C4-2B (cell line): Measurements from ENCODE around the gene MARCHF2.

ENCODE experiments used
- H3K27ac ChIP-seq: fragments of 450-650 bp; 2 replicates; pipeline ENCODE4 v1.5.1; 2017
- ZFX ChIP-seq: fragments of 450-650 bp; IDR thresholded peaks from 2 replicates; pipeline ENCODE4 v1.6.1; 2017
- TF ChIP-seq, protein P1 (sequence below): fragments of 450-650 bp; conservative IDR thresholded peaks from 2 replicates; pipeline ENCODE4 v1.5.1; 2017; ENCODE audit warnings: mild to moderate bottlenecking

MARCHF2 gene

DNA sequence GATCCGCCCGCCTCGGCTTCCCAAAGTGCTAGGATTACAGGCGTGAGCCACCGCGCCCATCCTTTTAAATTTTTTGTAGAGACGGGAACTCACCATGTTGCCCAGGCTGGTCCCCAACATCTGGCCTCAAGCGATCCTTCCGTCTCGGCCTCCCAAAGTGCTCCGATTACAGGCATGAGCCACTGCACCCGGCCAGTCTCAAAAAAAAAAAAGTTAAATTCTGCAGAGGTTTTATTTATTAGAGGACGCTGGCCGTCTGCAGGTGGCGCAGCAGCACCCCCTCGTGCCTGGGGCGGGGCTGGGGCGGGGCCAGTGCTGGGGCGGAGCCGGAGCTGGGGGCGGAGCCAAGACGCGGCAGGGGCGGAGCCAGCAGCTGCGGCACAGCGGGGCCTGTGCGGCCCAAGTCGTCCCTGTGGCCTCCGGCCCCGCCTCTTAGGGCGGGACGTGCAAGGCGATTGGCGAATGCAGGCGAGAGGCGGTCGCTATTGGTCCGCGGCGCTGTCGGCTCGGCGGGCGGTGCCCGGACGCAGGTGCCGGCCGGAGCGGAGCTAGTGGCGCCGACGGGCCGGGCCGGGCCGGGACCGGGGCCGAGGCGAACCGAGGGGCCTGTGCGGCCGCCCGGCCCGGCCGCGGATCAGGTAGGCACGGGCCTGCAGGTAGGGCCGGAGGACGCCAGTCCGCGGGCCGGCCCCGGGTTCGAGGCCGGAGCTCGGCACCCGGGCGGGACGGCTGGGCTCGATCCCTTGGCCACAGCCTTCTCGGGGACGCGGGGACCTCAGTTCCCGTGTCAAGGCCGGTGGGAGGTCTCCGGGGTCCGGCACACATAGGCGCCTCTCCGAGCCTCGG lies at the start of gene MARCHF2:
Gene MARCHF2 (plus strand): TSS at position 523 of the 846 bp plus-strand sequence. CDS start 8,536 bp downstream, outside the sequence.
- TF ChIP-seq, protein P1, sequence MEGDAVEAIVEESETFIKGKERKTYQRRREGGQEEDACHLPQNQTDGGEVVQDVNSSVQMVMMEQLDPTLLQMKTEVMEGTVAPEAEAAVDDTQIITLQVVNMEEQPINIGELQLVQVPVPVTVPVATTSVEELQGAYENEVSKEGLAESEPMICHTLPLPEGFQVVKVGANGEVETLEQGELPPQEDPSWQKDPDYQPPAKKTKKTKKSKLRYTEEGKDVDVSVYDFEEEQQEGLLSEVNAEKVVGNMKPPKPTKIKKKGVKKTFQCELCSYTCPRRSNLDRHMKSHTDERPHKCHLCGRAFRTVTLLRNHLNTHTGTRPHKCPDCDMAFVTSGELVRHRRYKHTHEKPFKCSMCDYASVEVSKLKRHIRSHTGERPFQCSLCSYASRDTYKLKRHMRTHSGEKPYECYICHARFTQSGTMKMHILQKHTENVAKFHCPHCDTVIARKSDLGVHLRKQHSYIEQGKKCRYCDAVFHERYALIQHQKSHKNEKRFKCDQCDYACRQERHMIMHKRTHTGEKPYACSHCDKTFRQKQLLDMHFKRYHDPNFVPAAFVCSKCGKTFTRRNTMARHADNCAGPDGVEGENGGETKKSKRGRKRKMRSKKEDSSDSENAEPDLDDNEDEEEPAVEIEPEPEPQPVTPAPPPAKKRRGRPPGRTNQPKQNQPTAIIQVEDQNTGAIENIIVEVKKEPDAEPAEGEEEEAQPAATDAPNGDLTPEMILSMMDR = peak; percentile 94
- TF ChIP-seq ZFX = peak; percentile 81; the same call in 1 of the 2 replicates

GRCh38 chr19:8363803-8364771 lies 49.0 kb upstream of the MARCHF2 start, which contains the start of gene ANGPTL4:
TSS of gene ANGPTL4 (plus strand) at chr19:8364155. CDS start at chr19:8364322, 167 bp downstream.
- no peak for TF ChIP-seq ZFX
- TF ChIP-seq, protein P1 = no peak
- peak within 1 kb of the TSS; percentile 69 for H3K27ac ChIP-seq

More for the DNA sequence above, at the start of gene MARCHF2:
- peak within 1 kb of the TSS; percentile 67 for H3K27ac ChIP-seq

DNA sequence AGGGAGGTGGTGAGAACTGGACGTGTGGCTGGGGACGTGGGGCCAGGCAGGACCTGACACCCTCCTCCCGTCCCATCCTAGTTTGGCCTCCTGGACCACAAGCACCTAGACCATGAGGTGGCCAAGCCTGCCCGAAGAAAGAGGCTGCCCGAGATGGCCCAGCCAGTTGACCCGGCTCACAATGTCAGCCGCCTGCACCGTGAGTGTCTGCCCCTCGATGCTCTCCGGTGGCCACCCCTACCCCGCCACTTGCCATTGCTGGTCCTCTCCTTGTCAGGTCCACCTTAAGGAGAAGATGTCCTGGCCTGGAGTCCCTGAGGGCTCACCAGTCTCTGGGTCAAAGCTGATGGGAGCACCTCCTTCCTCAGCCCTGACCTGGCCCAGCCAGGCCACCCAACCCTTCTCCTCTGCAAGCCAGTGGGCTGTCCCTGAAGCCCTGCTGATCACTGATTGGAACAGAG lies 47.0 kb upstream of the MARCHF2 start:
- H3K27ac ChIP-seq = no peak overlapping the region
- TF ChIP-seq ZFX = no peak
- TF ChIP-seq, protein P1 = no peak

- 0 out of 2 replicates have a peak overlapping the region, but pooled peaks have one; percentile 3 for H3K27ac ChIP-seq
- no peak for TF ChIP-seq ZFX
- TF ChIP-seq, protein P1 = no peak
Measured at GRCh38 chr19:8366961-8367326, 46.2 kb upstream of the MARCHF2 start.

GRCh38 chr19:8367327-8368001 lies 45.6 kb upstream of the MARCHF2 start:
- TF ChIP-seq, protein P1 = no peak
- no peak for TF ChIP-seq ZFX
- 0 out of 2 replicates have a peak overlapping the region, but pooled peaks have one; percentile 3 for H3K27ac ChIP-seq

- H3K27ac ChIP-seq = no peak overlapping the region
Measured at GRCh38 chr19:8370176-8371010, 42.7 kb upstream of the MARCHF2 start.

More at GRCh38 chr19:8370176-8371010, 42.7 kb upstream of the MARCHF2 start:
- no peak for TF ChIP-seq ZFX
- TF ChIP-seq, protein P1 = no peak
